NCI-H1417 treated with DMSO at 0.1 percent for 48 hours (cell line): ENCODE results near the gene KCNQ1.

Experiments used
- DNase-seq: peaks from one replicate; lab custom pipeline; 2025; lab: John Stamatoyannopoulos, UW

Gene KCNQ1

DNA sequence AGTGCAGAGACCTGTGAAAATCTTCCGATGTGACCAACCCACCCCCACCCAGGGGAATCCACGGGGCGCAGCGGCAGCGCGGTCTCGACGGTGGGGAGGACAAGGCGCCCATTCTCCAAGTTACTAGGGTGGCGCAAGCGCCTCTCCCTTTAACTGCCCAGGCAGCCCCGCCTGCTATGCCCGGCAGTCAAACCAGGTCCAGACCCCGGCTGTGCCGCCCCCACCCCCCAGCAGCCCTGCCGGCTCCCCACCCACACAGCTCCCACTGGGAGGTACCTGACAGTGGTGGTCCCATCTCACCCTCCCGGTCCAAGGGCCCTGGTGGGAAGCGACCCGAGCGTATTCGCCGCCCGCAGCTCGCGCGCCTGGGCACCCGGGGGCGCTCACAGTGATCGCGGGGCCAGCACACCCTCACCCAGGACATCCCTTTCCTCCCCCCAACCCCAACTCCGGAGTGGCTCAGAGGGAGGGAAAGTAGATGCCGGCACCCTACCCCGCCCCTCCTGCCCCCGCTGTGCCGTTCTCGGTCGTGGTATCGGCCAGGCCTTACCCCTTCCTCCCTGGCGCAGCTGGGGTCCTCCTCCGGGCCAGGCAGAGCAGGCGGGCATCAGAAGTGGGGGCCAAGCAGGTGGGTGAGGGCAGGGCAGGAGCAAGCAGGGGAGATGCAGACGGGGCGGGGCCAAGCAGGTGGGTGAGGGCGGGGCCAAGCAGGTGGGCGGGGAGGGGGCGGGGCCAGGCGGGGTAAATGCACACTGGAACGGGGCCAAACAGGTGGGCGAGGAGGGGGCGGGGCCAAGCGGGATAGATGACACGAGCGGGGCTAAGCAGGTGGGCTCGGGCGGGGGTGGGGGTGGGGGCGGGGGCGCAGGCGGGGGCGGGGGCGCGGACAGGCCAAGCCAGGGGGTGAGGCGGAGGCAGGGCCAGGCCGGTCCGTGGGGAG is 657 bp upstream of the KCNQ1 start, which contains the start of gene TRPM5:
TSS of gene TRPM5 (minus strand) at position 634 of the 940 bp plus-strand sequence. CDS start 21,478 bp downstream, outside the sequence.
- DNase-seq, result no peak

DNA sequence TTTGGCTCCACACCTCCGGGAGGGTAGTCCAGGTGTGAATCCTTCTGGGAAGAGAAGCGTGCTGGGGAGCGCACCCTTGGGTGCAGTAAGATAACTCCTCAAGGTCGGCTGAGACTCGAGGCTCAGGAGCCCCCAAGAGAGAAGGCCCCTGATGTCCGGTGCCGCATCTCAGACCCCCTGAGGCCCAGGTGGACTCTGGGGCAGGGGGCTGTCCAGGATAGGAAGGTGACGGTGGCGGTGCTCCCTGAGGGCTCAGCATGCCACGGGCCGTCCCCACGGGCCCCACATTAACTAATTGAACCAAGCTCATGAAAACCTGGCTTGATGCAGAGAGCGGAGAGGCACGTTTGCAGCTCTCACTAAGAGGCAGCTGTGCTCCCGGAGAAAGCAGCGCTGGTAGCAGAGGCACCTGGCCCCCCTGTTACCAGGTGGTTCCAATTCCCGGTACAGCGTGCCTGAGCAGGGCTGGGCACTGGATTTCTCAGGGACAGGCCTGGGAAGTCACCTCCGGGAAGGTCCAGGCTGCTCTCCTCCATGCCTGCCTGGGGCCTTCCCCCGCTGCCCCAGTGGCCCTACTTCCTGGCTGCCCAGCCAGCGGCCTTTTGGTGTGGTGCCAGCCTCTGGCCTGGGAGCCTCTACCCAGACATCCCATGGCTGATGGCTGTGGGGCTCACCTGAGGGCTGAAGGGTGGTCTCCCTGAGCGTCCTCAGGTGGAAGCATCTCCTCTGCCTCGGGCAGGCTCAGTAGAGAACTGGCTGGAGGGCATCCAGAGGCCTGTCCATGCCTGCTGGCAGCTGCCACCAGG is 1.1 kb downstream of the KCNQ1 start:
- no peak for DNase-seq

DNA sequence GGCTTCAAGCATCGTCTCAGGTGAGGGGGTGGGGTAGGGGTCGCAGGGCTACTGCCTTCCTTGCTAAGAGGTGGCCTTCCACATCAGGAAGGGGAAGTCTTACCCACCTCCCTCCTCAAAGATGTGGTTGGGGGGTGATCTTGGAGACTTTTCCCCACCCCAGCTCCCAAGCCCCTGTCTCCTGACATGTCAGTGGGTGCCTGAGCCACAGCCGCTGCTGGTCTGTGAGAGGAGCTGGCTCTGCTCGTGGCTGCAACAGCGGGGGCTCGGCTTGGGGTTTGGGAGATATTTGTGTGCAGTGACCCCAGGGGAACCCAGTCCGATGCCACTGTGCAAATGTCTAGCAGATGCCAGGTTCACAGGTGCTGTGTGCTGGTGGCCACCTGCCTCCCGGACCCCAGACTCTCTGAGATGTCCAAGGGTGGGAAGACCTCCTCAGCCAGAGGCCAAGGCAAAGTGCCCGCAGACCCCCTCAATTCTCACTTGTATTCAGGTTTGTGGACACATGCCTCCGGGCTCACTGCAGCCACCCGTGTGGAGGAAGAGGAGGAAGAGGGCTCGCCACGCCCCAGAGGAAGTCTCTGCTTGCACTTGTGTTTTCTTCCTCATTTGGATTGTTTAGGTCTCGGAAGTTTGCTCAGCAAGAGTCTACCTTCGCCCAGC is 1.9 kb downstream of the KCNQ1 start:
- no peak for DNase-seq

DNA sequence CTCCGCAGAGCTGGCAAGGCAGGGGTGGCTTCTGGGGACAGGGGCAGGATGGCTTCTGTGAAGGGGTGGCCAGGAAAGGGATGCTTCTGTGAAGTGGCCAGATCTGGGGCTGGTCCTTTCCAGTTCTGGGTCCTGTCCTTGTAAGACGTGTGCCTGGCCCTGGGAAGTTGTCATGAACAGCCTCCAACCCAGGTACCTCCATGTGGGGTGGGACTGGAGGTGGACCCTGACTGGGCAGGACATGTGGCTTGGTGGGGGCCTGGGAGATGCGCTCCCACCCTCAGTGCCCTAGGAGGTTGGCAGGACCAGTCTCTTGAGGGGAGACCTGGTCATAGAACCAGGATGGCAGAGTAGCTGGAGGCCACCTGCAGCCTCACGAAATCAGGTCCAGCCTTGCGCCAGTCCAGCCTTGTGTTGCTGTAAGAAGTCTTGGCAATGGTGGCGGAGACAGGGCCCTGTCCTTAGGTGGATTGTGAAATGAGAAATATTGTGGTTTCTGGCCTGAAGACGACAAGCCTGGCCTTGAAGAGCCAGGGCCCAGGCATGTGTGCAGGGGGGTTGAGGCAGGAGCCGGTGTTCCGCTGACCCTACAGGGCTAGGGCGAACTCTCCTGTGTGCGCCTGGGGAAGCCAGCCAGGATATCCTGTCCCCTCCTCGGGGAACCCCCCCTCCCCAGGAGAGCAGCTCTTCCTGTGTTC is 2.6 kb downstream of the KCNQ1 start:
- no peak for DNase-seq

DNA sequence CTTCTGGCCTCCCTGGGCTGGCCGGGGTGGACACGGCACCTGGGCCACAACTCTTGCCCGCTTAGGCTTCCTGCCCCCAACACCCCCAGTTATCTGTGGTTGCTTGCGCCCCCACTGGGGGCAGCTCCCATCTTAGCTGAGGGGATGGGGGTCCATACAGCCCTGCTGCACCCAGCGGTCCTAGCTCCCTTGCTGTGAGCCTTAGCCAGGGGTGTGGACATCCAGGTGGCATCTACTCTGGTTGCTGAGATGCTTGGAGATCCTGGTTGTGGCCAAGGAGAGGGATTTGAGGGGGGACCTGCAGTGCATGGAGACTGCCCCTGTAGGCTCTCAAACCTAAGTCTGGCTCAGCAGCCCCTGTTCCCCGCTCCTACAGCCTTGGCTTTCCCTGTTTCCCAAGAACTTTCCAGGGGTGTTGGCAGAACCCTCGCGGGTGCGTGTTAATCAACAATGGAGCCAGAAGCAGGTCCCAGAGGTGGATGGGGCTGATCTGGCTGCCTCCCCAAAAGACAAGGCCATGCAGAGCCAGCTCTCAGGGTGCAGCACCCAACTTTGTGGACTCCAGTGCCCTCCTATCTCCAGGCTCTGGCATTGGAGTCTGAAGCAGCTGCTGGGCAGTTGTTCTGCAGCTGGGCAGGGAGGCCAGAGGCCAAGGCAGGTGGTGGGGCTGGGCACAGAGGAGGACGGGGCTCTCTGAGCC is 3.3 kb downstream of the KCNQ1 start:
- no peak for DNase-seq

- no peak for DNase-seq
These were observed 4.1 kb downstream of the KCNQ1 start for GRCh38 chr11:2448661-2449547.

- DNase-seq, result no peak
These were observed 4.9 kb downstream of the KCNQ1 start for GRCh38 chr11:2449548-2450320.

DNA sequence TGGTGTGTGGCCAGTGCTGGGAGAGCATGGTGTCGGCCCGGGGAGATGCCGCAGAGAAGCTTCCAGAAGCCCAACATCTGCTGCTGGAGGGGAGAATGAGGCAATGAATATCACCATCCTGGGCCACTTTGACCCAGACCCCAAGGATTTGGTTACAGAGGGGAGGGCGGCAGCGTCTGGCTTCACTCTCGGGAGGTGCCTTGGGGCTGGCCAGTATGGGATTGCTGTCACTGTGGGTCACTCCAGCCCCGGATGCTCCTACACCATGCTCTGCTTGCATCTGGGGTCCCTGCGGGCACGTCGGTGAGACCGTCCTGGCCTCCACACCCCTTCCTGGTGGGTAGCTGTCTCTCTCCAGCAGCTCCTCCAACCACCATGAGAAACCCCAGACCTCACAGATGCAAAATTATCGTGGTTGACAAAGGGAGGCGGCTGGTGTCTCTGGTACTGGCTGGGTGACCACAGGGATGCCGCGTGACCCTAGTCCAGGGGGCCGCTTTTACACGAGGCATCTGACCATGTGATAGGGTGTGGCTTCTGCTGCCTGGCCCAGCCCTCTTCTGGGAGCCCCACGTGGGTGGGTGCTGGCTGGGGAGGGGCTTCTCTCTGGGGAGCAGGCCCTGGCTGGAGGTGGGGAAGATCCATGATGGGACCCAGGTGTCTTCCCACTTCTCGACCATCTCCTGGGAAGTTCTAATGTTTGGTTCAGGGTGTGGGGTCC is 5.7 kb downstream of the KCNQ1 start:
- no peak for DNase-seq

GRCh38 chr11:2451336-2451735 is 6.5 kb downstream of the KCNQ1 start:
- no peak for DNase-seq

GRCh38 chr11:2451916-2452315 is 7.1 kb downstream of the KCNQ1 start:
- no peak for DNase-seq

GRCh38 chr11:2452321-2453012 is 7.7 kb downstream of the KCNQ1 start:
- DNase-seq, result no peak

DNA sequence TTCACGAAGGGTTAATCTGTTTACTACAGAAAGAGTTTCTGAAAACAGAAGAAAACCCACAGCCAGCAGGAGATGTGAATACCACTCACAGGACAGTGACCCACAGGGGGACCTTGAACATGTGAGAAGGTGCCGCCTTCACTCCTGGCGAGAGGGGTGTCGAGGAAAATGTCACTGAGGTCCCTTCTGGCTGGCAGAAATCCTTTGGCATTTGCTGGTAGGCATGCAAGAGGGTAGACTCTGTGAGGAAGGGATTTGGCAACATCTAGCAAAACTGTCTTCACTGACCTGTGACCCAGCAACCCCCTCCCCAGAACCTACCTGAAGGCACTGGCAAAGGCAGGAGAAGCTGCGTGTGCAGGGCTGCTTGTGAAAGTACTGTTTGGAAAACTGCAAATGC is 8.6 kb downstream of the KCNQ1 start:
- no peak for DNase-seq

DNA sequence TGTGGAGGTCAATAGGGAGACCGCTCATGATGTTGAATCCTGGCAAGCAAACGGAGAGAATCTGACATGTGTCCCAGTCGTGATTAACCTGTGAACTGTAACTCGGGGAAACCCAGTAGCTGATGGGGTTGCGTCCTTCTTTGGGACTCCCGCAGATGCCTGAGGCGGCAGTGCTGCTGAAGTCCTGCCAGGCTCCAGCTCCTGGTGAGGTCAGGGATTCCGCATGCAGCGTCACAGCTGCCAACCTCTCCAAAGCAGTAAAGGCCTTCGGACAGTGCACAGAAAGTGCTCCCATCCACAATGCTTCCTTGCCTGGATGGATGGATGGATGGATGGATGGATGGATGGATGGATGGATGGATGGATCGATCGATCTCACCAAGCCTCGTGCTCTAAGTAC is 13.5 kb downstream of the KCNQ1 start:
- no peak for DNase-seq

DNA sequence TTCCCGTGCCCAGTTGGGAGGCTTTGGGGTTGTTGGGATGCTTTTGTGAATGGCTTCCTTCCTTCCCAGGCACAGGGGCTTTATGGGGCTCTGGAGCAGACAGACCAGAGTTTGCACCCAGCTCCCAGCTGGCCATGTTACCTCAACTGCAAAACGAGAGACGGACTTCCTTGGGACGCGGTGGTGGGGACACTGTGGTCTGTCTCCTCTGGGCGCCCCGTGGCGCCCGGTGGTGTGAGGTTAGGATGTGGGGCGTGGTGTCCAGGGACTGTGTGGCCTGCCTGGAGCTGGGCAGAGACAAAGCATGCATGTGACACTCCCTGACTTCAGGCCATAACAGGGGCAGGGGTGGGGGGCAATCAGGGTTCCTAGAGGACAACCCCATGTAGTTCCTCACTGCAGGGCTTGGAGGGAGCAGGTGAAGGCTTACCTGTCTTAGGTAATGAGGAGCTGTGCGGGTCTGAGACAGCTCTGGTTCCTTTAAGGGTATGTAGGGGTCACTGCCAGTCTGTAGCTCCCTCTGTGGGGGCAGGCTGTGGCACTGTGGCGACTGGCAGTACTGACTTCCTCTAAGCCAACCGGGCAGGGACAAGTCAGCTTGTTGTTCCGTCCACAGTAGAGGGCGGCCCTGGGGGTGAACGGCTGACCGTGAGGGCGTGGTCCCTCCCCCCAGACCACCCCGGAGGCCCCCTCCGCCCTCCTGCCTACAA is 14.4 kb downstream of the KCNQ1 start:
- DNase-seq, result no peak

GRCh38 chr11:2459796-2460531 is 15.2 kb downstream of the KCNQ1 start:
- DNase-seq, result no peak

DNA sequence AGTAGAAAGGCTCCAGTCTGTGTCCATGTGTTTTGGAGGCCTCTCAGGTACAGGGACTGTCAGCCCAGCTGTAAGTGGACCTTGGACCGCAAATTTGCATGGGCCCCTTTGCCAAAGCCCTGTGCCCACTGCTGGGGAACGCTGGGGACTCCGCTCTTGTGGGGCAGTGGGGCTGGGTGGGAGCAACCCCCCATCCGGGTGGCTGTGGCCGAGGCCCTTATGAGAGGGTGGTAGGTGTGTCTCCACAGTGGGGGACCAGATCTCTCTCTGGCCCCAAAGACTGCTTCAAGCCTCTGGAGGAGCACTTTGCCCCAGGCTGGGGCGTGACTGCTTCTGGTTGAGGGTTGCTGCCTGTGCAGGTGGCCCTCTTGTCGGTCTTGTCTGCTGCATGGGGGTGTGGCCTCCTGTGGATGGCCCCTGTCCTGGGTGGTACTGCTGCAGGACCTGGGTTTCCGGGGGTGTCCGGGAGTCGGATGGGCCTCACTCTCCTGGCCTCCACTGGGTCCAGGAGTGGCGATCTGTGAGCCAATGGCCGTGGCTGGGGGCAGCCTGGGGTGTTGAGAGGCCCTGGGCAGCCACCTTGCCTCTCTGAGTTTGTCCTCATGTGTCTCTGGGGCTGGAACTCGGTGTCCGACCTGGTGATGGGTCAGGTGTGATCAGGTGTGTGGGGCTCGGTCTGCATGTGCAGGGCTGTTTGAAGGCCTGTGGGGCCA is 15.9 kb downstream of the KCNQ1 start:
- DNase-seq, result no peak
